Amniotic stem cell (primary cell): ENCODE measurements around the gene GFM1.

Experiments used
- DNase-seq: peaks from one replicate; lab custom pipeline; 2025; lab: John Stamatoyannopoulos, UW

The GFM1 gene

DNA sequence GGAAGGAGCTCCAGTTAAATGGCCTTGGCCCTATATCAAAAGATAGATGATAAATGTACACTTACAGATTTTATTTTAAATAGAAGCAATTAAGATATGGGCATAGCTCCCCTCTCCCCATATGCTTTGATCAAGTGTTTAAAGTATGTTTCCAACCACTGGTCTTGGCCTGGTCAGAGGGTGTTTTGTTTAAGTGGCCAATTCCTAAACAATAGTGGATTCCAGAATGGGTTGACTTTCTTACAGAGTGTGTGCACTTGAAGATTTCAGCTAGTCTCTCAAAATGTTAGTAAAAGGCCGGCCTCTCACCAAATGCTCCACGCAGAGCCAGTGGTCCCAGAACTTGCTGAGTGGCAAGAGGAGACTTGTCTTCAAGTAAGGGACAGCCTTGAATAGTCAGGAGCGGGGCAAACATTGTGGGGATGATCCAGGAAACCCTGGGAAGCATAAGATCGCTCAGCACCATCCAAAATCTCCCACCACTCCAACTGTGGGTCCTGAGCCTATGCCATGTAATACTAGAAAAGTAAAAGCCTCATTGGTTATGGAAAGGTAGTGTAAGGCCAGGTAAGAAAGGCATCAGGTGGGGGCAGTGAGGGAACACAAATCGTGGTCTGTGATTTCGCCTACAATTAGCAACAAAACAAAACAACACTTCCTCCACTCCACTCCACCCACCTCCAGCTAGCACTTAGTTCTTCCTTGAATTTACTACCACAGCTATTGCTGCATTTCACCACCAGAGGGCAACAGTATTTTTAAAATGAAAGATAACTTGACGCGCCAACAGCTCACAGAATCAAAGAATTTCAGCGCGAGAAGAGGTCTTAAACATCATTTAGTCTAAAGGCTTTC, 83.1 kb downstream of the GFM1 start:
- peak; percentile 61 for DNase-seq

DNA sequence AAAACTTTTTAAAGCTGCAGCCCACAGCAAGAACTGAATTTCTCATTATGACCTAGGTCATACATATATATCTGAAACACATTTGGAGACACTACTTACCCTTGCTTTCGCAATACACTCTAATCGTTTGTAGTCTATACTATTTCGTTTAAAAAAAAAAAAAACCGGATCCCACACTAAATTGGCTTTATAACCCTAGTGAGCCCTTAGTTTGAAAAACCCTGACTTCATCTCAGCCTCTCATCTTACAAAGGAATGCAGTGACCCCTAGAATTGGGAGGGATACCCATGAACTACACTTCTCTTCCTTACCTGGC, 83.7 kb downstream of the GFM1 start:
- no peak for DNase-seq

DNA sequence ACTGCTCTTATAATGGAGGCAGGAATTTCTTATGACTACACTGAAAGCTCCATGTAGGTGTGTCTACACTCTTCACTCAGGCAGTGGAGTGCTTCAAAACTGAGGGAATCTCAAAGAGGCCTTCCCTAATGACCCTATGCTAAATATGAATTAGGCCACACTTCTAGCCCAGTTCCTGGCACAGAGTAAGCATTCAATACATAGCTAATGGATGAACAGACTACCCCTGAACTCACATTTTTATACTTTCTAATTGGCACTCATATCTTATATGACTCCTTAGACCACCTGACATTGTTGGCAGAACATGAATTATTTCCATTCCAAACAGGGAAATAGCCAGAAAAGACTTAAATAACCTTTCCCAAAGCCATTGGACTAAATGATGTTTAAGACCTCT, 84.5 kb downstream of the GFM1 start:
- DNase-seq = no peak

DNA sequence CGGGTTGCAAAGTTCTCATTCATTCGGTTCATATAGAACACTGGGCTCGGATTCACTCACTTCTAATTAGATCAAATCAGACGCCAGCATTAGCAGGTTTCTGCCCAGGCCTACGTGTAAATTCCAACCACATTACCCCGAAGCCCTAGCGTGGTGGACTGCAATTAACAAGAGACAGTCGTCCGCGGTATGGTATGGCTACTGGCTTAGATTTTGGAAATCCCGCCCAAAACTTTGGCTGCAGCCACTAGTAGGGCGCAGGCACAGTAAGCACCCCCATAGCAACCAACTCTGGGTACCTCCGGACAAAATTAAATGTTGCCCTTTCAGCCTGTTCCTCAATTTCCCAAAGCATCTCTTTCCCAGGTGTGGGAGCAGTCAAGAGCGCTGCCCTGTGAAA, 87.2 kb downstream of the GFM1 start:
- no peak for DNase-seq

DNA sequence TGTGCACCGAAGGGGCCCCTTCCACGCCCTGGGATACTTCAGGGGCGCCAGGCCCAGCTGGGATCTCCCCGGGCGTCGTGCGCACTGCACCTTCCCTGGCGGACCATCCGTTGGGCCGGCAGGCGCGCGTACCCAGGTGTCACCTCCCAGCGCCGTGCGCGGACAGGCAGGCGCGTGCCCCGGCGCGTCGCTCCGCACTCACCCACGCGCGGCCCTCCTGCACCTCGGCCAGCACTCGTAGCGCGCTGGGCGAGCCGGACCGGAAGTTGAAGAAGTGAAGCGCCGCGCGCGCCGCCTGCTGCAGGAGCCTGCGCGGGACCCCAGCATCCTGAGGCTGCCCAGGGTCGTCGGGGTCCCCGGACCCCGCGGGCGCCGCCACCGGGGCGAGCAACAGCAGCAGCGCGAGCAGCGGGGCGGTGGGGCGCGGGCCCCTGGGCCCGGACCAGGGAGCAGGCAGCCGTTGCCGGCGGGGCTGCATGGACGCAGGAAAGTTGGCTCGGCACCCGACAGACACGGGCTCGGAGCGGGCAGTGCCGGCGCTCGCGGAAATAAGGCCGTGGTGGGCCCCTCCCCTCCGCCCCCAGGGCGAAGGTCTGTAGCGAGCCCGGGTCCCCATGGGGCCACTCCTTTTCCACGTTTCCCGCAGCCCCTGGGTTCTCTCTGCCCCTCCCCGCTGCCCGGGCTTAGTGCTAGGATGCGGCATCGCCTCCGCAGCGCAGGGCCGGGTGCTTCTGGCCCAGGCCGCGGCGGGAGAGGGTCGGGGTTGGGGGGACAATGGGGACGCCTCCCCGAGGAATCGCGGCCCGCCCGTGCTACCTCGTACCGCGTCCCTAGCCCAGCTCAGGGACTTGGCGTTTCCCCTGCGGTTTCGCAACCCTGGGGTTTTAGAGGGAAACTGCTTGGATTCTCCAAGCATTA, 87.9 kb downstream of the GFM1 start, which contains the start of gene RARRES1:
Gene RARRES1, minus strand, starts transcription at position 520 of the 918 bp plus-strand sequence. Its CDS starts 42 bp downstream, at position 478.
- peak; percentile 34 for DNase-seq

DNA sequence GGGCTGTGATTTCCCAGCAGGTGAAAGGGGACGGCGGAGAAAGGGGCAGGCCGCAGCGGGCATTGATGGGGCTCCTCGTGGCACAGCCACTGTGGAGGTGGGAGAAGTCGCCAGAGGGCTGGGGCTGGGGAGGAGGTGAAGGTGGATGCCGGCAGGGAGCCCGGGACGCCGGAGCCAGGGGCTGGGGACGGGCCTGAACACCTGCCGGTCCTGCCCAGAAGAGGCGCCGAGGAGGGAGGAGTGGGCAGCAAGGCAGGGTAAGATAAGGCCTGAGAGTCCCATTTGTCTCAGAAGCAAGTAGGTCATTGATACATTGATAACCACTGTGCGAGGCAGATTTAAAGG, 88.5 kb downstream of the GFM1 start:
- no peak for DNase-seq

DNA sequence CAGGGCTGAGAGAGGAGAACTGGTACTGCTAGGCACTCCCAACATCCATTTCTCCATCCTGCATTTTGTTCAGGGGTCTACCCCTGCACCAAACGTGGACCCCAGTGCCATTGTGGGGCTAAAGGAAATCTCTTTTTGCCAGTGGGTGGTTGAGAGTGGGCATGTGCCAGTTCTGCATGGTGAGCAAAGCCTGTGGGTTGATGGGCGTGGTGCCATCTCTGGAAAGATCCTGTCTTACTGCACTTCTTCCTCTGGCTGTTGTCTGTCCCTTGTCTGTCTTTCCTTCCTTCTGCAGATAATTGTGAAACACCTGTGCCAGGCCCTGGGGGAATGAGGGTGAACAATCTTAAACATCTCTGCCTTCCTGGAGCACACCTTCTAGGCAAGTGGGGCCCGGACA, 89.3 kb downstream of the GFM1 start:
- DNase-seq = no peak

DNA sequence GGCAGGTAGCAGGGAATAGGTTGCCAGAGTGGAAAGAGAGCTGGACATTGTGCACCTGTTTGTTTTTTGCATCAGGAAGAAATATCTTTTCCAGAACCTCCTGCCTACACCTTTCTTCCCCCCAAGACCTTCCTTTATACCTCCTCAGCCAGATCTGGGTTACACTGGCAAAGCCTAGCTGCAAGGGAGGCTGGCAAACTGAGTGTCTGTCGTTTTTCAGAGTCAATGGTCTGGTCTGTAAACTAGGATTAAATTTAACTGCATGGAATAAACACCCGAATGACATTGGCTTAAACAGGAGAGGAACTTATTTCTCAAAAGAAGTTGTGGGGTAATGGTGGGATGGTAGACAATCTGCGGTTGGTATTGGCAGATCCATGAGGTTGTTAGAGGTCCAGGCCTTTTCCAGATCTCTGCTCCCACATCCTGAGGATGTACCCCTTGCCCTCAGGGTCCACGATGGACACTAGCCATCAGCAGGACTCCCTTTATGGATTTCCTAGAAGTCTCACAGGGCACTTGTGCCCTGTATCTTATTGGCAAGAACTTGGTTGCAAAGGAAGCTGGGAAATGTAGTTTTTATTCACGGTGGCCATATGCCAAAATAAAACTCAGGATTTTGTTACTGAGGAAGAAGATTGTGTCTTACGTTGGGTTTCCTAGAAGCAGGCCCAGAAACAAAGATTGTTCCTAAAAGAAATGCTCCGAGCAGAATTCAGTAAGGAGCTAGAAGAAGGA, 91.1 kb downstream of the GFM1 start:
- DNase-seq = no peak

DNA sequence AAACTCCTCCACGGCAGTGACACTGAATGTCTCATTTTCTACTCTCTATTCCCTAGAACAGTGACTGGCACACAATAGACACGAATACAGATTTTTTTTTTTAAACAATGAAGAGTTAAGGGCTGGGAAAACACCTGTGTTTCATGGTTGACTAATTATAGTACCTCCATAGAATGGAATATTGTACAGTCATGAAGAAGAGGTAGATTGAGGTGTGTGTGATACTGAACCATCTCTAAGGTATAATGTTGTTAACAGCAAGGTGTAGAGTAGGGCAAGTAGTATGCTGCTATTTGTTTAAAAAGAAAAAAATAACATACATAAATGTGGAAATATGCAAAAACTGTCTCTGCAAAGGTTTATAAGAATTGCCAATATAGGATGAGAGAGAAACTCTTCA, 93.1 kb downstream of the GFM1 start:
- DNase-seq = no peak

DNA sequence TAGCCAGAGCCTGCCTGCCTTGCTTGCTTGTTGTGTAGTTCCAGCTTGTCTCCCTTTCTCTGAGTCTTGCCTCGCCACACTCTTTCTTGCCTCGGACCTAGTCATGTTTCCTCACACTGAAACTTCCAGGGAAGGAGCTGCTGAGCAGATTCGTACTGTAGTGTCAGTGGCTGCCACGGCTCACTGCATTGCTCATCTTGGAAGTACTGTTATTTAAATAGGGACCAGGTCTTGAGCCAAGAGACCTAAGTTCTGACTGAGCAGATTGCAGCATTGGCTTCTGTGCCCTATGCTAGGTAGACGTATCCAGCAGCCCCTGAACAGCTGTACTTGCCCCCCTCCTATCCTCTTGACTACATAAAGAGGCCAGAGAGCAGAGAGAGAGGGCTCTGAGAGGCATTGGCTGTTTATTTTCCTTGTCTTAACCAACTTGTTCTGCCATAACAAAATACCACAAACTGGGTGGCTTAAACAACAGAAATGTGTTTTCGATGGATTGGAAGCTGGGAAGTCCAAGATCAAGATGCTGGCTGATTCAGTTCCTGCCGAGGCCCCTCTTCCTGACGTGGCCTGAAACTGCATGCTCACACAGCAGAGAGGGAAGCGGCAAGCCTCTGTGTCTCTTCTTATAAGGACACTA, 93.8 kb downstream of the GFM1 start:
- no peak for DNase-seq

DNA sequence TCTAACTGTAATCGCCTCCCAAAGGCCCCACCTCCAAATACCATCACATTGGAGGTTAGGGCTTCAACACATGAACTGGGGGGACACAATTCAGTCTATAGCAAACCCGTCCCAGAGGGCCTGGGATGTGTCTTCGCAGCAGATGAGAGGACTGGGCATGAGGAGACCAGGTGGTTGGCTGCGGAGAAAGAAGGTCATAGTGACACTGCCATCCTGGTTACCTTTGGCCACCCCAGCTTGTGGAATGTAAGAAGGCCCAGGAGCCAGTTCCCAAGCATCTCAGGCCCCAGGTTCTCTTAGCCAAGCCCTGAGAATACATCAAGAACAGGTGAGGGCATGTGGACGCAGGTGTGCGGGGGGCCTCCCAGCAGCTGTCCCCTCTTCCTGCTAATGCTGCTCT, 94.3 kb downstream of the GFM1 start:
- DNase-seq = no peak

DNA sequence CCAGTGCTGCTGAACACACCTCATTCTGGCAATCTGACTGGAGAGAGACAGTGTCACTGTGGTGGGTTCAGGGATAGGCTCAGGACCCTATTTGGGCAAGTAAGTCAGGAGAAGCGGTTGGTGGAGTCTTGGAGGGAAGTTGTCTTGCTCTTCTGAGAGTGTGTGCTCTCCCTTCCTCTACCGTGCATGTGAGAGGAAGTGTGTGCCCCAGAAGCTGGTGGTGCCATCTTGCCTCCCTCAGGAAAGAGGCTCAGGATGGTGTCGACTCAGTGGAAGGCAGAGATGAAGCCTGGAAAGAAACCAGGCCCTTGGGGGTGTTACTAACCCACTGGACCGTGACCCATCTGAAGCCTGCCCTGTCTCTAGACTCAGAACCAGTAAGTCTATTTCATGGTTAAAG, 94.8 kb downstream of the GFM1 start:
- DNase-seq = no peak

DNA sequence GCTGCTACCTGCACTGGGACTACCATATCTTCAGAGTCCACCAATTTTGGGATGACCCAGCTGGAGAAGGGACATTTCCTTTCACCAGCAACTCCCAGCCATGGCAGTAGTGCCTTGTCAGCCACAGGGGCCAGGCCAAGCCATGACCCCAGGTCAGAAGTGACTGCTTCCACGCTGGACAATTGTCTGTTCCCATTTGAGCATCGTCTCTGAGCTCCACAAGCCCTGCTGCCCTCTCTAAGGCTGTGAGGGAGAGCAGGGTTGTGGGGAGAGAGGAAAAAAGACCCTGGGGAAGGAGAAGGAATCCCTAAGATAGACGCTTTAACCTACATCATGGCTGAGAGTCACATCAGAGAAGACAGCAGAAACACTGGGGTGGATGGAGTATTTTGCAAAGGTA, 95.3 kb downstream of the GFM1 start:
- no peak for DNase-seq
